Cardiac muscle cell (in vitro differentiated cells and primary cell): ENCODE measurements around the gene TOE1. TPM values are rescaled to one million over a fixed set of nuclear protein-coding genes. Genes with fewer than 3 reads are reported as not detected.
A peak's percentile ranks its signal among the peaks of the same experiment; 100 is the strongest.

Experiments used
- DNase-seq, 2 donors: peaks; one replicate each; pipeline versions ENCODE4 v3.0.0 to v3.0.0-alpha.2; 2010 to 2017; ENCODE audit warnings: low read depth in 1 of 2, low spot score in 1 of 2
- H3K27ac ChIP-seq: fragments of 200-600 bp; sonication (generic); 2 replicates; pipeline ENCODE4 v1.5.1; 2016
- H3K27me3 ChIP-seq: fragments of 200-600 bp; sonication (generic); 2 replicates; pipeline ENCODE4 v1.6.0; 2016; ENCODE audit warnings: control low read depth
- H3K36me3 ChIP-seq: fragments of 200-600 bp; sonication (generic); 2 replicates; pipeline ENCODE4 v1.5.1; 2016; ENCODE audit warnings: control low read depth
- H3K4me1 ChIP-seq: fragments of 200-600 bp; sonication (generic); 2 replicates; pipeline ENCODE4 v1.8.1; 2017; ENCODE audit warnings: low read depth, mild to moderate bottlenecking, mixed run types
- H3K4me3 ChIP-seq: fragments of 200-600 bp; sonication (generic); 2 replicates; pipeline ENCODE4 v1.5.1; 2016; ENCODE audit warnings: mild to moderate bottlenecking
- H3K9me3 ChIP-seq: fragments of 200-600 bp; sonication (generic); 2 replicates; pipeline ENCODE4 v1.5.1; 2017; ENCODE audit warnings: low read depth, mild to moderate bottlenecking, control low read depth
- polyA plus RNA-seq: library from polyadenylated mRNA; unstranded; fragments of >200 nt; fragmentation: Nextera tagmentation; extraction: Ambion mirVana; gene quantifications from 2 replicates; pipeline ENCODE4 v1.2.1, GENCODE V29; 2016
- total RNA-seq: library from RNA; depleted of rRNA; stranded (reverse); fragments of >200 nt; gene quantifications from 2 replicates; pipeline ENCODE4 v1.2.3, GENCODE V29; 2016
- TF ChIP-seq, protein P1 (sequence below): IDR thresholded peaks from 2 replicates; pipeline ENCODE4 v1.5.1; 2012; ENCODE audit warnings: low read depth, mild to moderate bottlenecking, low read length

Gene TOE1
- total and polyA plus RNA-seq, 2 experiments from 2014 or later: 9.1 to 13.4 TPM

DNA sequence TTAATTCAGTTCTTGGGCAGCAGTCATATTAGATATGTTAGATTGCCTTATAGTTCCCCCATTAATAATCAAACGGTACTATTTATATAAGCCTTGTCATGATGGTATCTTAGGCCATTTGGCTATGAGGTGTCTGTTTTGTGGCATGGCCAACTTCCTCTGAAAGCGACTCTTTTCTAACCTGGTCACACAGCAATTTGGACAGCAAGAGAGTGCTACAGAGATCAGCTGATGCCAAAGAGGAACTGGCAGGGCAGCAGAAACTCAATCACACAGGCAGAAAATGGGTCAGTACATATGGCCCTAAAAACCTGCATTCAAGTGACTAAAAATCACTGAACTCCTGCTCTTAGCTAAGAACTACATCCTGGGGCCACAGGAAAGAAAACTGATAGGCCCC is 13.7 kb downstream of the TOE1 start:
- Histone ChIP-seq H3K27ac (no peak overlapping the region), H3K4me1 (peaks cover 9% of the 10 kb centered on the region), H3K27me3 (no peaks in the 10 kb centered on the region), H3K9me3 (no peaks in the 10 kb centered on the region), H3K36me3 (no peaks in the 10 kb centered on the region), H3K4me3 (no peak overlapping the region)
- DNase-seq: no peak
- TF ChIP-seq, protein P1, sequence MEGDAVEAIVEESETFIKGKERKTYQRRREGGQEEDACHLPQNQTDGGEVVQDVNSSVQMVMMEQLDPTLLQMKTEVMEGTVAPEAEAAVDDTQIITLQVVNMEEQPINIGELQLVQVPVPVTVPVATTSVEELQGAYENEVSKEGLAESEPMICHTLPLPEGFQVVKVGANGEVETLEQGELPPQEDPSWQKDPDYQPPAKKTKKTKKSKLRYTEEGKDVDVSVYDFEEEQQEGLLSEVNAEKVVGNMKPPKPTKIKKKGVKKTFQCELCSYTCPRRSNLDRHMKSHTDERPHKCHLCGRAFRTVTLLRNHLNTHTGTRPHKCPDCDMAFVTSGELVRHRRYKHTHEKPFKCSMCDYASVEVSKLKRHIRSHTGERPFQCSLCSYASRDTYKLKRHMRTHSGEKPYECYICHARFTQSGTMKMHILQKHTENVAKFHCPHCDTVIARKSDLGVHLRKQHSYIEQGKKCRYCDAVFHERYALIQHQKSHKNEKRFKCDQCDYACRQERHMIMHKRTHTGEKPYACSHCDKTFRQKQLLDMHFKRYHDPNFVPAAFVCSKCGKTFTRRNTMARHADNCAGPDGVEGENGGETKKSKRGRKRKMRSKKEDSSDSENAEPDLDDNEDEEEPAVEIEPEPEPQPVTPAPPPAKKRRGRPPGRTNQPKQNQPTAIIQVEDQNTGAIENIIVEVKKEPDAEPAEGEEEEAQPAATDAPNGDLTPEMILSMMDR: no peak

DNA sequence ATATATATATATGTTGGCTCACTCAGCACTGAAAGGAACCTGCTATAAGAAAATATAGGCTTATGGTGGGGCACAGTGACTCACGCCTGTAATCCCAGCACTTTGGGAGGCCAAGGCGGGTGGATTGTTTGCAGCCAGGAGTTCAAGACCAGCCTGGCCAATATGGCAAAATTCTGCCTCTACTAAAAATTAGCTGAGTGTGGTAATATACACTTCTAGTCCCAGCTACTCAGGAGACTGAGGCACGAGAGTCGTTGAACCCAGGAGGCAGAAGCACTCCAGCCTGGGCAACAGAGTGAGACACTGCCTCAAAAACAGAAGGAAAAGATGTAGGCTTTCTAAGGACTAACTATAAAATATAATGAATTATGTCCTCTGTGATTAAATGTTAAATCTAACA is 14.9 kb downstream of the TOE1 start:
- no peaks in the 10 kb centered on the region for H3K27me3 ChIP-seq
- no peak for DNase-seq
- no peaks in the 10 kb centered on the region for H3K9me3 ChIP-seq
- no peaks in the 10 kb centered on the region for H3K36me3 ChIP-seq
- H3K4me3 ChIP-seq: no peak overlapping the region
- H3K4me1 ChIP-seq: no peaks in the 10 kb centered on the region
- H3K27ac ChIP-seq: no peak overlapping the region
- TF ChIP-seq, protein P1: no peak

DNA sequence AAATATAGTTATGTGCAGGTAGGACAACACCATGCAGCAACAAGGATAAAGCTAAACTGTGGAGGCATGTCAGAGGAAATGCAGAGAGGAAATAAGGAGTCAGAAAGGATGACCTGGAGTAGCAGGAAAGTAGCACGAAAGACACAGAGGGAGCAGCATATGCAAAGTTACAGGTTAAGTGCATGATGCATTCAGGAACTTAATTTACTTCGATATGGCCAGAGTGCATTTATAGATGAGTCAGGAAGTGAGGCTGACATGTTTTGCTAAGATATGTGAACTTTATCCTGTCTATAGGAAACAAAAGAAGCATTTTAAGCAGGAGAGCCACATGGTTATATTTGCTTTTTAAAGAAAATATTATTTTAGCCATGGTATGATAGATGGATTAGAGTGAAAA is 15.7 kb downstream of the TOE1 start:
- TF ChIP-seq, protein P1: no peak
- no peaks in the 10 kb centered on the region for H3K27me3 ChIP-seq
- DNase-seq: no peak
- no peaks in the 10 kb centered on the region for H3K36me3 ChIP-seq
- no peaks in the 10 kb centered on the region for H3K9me3 ChIP-seq
- H3K4me1 ChIP-seq: peaks cover 8% of the 10 kb centered on the region
- no peak overlapping the region for H3K27ac ChIP-seq
- H3K4me3 ChIP-seq: no peak overlapping the region

DNA sequence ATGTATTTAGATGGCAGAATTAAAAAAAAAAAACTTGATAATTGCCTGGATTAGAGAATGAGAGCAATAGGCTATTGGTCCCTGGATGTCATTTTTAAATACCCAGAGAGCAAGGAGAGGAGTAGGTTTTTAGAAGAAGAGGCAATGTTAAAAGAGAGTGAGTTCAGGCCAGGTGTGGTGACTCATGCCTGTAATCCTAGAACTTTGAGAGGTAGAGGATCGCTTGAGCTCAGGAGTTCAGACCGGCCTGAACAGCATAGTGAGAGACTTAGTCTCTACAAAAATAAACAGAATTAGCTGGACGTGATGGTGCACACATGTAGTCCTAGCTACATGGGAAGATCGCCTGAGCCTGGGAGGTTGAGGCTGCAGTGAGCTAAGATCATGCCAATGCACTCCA is 16.2 kb downstream of the TOE1 start:
- DNase-seq: no peak
- Histone ChIP-seq H3K27me3 (no peaks in the 10 kb centered on the region), H3K27ac (no peak overlapping the region), H3K9me3 (no peaks in the 10 kb centered on the region), H3K4me1 (peaks cover 8% of the 10 kb centered on the region), H3K4me3 (no peak overlapping the region), H3K36me3 (no peaks in the 10 kb centered on the region)
- TF ChIP-seq, protein P1: no peak

DNA sequence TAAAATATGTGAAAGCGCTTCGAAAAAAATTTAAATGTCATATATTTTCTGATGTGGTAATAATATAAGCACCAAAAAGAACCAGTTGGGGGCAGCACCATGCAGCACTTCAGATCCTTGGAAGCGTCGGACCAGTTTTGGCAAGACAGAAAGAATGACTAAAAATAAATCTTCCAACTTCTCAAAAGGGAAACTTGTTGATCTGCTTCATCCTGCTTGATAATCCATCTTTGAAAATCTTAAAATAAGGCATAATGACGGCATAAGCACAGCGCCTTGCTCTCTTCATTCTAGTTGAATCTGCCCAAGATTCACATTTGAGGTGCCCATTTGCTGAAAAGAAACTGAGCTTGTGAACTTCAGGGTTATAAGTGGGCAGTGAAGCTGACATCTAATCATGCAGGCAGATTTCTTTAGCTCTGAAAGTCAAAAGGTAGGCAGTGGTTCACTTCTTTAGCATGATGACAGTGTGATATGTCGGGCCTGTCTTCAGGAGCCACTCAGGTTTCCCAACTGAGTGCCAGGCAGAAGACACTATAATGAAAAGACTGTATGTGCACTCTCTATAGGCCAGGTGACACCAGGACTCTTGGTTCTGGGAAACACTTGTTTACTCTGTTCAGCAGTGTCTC is 20.0 kb downstream of the TOE1 start:
- TF ChIP-seq, protein P1: peak; percentile 60
- Histone ChIP-seq H3K9me3 (no peaks in the 10 kb centered on the region), H3K4me1 (peaks cover 8% of the 10 kb centered on the region), H3K27ac (peak overlapping the region; percentile 49), H3K27me3 (no peaks in the 10 kb centered on the region), H3K36me3 (no peaks in the 10 kb centered on the region), H3K4me3 (no peak overlapping the region)
- peak; percentile 74 to 85 for DNase-seq
